NCI-H1048 (cell line): ENCODE data around the gene PLG.
"Not testable (repeated sequence)": the region's sequence is repeated elsewhere in the genome, so short reads cannot be mapped to it uniquely, and the experiment has no call there.

Experiments
- DNase-seq: peaks from one replicate; lab custom pipeline; 2025; lab: John Stamatoyannopoulos, UW

The PLG gene

GRCh38 chr6:160701918-160702680 is at the start of gene PLG:
Gene PLG (plus strand): TSS chr6:160702244. CDS start chr6:160702305, 61 bp downstream.
- not testable (repeated sequence) for DNase-seq

GRCh38 chr6:160659562-160659961 is 42.5 kb upstream of the PLG start:
- DNase-seq, result no peak

DNA sequence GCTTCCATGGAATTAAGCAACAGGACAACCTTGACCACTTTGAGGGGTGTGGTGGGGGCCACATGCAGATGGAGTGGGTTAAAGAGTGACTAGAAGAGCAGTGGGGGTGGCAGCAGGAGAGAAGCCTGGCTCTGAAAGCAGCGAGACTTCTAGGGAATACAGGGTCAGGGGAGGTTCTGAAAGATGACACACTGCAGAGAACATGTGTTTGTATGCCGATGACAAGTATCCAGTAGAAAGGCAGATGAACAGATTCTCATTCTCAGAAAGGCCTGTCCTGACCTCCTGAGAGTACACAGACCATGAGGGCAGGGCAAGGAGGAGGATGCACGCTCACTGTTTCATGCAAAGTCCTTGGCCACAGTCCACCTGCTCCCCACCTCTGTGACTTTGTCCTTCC is 40.8 kb upstream of the PLG start:
- DNase-seq, result no peak

DNA sequence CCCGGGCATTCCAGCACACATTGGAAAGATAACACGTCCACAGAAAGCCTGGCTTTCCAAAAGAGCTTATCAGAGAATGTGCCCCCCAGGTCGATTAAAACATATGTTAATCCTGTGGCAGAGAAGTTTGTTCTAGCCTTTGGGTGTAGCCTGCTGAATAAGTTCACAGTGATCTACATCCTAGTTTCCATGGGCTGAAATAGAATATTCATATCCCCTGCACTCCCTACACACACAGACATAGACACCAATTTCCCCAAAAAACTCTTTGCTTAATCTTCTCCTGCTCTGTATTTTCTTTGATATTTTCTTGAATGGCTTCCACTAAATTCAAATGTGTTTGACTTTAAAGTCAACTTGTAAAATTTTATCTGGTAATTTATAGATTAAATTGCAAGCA is 39.6 kb upstream of the PLG start:
- DNase-seq, result no peak

DNA sequence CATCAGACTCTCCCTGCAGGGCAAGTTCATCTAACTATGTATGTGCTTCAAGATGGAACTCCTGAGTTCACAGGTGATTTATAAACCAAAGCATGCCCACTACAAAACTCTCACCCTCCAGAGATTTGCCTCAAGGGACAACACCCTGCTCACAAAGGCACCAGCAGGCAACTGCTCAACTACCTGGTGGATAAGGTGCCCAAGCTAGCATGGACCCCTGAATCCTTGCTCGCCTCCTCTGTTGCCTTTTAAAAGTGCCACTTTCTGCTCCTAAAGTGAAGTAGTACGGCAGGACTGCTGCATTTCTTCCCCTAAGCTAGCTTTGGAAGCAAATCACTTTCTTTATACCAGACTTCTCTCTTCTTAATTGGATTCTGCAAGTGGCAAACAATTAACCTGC is 39.2 kb upstream of the PLG start:
- DNase-seq, result no peak

- not testable (repeated sequence) for DNase-seq
These were observed 37.8 kb upstream of the PLG start, which contains the start of gene LPA for GRCh38 chr6:160664198-160664597. Gene LPA (minus strand): TSS chr6:160664275. CDS start chr6:160664214, 61 bp downstream.

DNA sequence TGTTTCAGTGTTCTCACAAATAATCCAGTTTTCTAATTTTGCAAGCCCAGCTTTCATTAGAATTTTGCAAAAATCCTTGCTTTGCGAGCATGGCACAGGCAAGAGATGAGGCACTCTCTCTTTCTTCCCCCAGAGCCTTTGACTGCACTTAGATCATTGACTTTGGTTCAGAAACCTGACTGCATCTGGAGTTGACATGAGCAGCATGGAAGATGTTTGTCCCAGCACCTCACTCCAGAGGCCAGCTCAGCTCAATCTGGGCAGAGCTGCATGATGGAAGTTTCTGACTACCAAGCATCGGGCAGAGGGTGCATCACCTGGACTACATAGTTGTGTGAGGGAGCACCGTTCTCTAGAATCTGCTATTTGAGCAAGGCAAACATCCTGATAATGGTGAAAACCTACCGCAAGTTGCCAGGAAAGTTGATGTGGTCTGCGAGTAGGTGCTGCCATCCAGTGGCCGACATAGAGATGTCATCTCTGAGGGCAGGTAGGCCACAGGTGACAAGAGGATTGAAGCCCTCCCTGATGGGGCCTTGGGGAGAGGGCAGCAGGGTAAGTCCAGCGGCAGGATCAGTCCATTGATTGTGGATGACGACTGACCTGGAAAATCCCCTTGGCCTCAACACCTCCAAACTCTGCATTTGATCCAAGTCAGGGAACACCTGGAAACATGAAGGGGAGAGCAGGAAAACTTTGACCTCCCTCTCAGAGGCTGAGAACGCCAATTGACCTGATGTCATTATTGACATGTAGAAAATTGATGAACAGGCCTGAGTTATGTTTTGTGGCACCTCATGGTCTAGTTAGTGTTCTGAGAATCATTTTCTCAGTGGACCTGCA is 34.2 kb upstream of the PLG start:
- no peak for DNase-seq

DNA sequence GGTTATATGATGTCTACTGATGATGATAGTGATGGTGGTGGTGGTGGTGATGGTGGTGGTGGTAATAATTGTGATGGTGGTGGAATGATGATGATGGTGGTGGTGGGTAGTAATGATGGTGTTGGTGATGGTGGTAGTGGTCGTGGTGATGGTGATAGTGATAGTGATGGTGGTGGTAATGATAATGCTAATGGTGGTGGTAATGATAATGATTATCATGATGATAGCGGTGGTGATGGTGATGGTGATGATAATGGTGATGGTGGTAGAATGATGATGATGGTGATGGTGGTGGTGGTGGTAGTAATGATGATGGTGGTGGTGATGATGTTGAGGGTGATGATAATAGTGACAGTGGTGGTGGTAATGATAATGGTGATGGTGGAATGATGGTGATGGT is 33.5 kb upstream of the PLG start:
- DNase-seq, result no peak

DNA sequence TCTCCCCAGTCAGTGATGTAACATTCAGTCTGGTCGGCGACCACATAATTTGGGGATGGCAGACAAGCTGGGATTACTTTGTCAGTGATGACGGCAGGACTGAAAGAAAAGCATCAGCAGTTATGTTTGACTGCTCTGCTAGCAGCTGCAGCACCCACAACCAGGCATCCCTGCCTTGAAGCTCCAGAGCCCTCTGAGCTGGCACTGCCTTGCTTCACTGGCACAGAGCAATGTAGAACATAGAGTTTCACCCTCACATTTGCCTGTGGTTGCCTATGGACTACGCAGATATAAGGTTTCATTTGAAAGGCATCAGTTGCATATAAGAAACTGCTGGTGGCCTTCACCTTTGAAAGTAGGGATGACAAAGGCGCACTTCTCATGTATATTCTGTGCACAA is 25.6 kb upstream of the PLG start:
- DNase-seq, result not testable (repeated sequence)

DNA sequence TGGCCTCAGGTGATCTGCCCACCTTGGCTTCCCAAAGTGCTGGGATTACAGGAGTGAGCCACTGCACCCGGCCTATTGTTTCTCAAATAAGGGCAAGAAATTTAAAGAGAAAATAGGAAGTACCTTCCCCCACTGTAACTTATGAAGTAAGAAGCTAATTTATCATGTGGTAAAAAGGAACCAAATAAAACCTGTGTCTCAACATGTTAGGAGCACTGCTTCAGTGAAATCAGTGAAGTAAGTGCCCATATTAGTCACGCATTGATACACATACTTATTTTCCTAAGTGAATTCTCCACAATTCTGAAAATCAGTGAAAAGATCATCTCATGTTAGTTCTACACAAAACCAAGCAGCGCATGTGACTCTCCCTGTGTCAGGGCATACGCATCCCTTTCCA is 23.8 kb upstream of the PLG start:
- DNase-seq, result no peak

GRCh38 chr6:160678744-160679401 is 23.2 kb upstream of the PLG start:
- DNase-seq, result no peak

DNA sequence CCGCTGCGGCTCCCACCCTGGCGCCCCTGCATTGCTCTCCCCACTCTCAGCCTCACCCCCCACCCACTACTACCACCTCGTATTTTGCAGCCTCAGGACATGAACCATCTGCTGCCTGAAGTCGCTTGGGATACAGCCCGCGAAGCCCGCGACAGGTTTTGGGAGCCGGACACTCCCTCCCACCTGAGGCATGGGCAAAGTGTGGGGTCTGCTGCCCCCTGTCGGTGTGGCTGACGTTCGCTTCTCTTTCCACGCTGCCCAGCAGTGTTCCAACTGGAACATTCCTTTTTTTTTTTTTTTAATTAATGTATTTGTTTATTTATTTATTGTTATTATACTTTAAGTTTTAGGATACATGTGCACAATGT is 22.7 kb upstream of the PLG start:
- no peak for DNase-seq

DNA sequence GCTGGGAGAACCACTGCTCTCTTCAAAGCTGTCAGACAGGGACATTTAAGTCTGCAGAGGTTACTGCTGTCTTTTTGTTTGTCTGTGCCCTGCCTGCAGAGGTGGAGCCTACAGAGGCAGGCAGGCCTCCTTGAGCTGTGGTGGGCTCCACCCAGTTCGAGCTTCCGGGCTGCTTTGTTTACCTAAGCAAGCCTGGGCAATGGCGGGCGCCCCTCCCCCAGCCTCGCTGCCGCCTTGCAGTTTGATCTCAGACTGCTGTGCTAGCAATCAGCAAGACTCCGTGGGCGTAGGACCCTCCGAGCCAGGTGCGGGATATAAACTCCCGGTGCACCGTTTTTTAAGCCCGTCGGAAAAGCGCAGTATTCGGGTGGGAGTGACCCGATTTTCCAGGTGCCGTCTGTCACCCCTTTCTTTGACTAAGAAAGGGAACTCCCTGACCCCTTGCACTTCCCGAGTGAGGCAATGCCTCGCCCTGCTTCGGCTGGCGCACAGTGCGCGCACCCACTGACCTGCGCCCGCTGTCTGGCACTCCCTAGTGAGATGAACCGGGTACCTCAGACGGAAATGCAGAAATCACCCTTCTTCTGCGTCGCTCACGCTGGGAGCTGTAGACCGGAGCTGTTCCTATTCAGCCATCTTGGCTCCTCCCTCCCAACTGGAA is 16.8 kb upstream of the PLG start:
- not testable (repeated sequence) for DNase-seq

GRCh38 chr6:160685762-160686450 is 16.1 kb upstream of the PLG start:
- no peak for DNase-seq

DNA sequence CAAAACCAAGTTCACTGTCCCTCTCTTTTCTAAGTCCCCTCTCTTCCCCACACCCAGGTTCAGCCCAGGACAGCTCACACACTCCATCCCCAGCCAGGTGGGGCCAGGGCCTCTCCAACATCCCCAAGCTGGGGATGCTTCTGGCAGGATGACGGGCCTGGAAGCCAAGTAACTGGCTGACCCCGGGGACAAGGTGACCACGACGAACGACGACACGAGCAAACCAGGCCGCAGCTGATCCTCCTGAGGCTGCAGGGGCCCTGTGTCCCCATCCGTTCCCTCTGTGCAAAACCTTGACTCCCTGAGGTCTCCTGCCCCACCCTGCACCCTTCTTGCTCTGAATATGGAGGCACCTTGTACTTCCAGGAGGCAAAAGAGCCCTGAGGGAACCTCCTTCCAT is 11.6 kb upstream of the PLG start:
- DNase-seq, result no peak

DNA sequence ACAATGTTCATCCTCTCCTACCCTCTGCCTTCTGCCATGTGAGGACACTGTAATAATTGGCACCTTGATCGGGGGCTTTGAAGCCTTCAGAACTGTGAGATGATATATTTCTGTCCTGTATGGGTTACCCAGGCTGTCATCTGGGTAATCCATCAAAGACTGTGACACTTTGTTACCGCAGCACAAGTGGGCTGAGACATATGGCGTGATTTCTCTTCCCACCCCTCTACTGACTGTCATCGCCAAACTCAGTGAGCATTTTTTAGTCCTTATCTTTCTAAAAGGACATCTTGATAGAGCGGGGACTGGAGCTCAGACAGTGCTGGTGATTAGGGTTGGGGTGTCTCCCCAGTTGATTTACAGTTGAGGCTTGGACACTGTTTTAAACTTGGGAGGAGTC is 10.4 kb upstream of the PLG start:
- no peak for DNase-seq

DNA sequence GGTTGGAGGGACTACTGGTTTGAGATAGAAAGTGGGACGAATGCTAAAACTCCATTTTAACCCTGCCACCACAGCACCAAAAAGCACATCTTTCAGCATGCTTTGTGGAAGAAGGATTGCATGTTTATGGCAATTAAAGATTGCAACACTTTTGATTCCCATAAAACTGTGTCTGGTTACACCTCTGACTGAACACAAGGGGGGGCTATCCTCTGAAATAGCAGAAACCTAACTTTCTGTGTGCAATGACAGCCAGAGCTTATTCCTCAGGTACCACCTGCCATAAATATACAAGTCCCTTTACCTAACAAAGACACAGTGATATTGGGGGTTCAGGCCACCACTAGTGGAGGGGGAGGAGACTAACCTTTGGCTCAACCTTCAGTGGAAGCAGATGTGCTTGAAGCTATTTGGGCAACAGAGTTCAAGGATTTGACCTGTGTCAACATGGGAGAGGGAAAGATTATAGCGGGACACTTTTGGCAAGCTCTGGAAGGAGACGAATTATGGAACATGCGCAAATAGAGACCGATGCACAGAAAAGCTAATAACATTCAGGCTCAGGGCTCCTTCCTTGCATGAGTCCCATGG is 9.6 kb upstream of the PLG start:
- no peak for DNase-seq

DNA sequence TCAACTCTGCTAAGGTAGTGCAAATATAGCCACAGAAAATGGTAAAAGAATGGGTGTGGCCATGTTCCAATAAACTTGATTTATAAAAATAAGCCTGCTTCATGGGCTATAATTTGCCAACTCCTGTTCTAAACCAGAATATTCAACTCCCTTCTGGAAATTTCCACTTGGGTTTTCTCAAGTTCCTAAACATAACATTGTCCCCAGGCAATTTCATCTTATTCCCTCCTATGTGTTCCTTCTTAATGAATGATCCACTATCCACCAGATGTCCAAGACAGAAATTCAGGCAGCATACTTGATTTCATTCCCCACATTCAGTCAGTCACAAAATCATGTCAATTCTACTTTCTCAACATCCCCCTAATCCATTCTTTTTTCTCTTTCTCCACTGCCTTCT is 7.0 kb upstream of the PLG start:
- DNase-seq, result not testable (repeated sequence)

DNA sequence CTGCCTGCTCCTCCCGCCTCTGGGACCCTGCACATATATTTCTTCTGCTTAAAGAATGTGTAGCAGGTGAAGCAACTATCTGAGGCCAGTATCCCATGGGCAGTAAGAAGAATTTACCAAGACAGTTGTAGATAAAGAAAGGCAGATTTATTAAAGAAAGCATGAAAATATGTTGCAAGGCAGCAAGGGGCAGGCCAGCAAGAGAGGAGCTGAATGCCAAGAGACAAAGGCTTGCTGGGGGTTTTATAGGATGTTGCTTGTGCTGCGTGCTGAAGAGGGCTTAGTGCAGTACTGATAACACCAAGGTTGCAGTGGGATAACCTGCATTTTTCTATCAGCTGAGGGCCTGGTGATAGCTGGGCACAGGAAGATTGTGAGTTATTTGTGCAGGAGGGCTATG is 6.4 kb upstream of the PLG start:
- not testable (repeated sequence) for DNase-seq

DNA sequence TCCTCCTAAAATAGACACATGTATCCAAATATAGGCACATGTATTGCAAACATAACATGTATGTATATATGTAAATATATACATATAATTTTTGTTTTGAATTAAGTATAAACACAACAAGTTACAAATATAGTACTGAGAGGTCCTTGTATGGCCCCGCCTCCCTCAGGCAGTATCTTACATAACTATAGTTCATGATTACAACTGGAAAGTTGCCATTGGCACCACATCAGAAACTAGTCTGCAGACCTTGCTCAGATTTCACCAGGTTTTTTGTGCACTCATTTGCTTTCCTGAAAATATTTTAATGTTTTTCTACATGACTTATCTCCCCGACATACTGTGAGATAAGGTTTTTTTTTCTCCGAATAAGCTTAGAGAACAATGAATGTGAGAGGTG is 5.2 kb upstream of the PLG start:
- not testable (repeated sequence) for DNase-seq

DNA sequence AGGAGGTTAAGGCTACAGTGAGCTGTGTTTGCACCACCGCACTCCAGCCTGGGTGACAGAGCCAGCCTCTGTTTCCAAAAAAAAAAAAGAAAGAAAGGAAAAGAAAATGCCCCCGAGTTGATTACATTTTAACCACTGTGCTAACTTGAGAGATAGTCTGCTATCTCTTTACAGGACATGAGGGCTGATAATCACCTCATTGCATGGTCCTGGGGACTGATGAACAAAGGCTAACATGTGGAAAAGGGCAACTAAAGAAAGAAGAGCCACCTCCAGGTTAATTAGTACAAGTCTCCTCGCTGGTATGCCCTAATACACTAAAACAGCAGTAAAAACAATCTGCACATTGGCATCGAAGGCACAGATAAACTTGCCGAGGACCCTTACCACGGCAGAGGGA is 4.2 kb upstream of the PLG start:
- no peak for DNase-seq
